Left lung (tissue), 10 donors: ENCODE measurements around the gene TP53I13. TPM values are rescaled to one million over a fixed set of nuclear protein-coding genes. Genes with fewer than 3 reads are reported as not detected.
A peak's percentile ranks its signal among the peaks of the same experiment; 100 is the strongest.

Source experiments
- ATAC-seq: fragments of 200-7000 bp; cut with Tn5 transposase; one replicate; pipeline ENCODE4 v1.9.1; 2020; ENCODE audit warnings: moderate library complexity
- DNase-seq, 4 donors: peaks; one replicate each; pipeline ENCODE4 v3.0.0-alpha.2; 2013 to 2020
- H3K27ac ChIP-seq, 2 donors: fragments of 200-600 bp; sonication (generic) in 1 of 2; one replicate each; pipeline versions ENCODE4 v1.5.0 to v1.8.0; 2020 to 2021
- H3K27me3 ChIP-seq, 2 donors: fragments of 200-600 bp; sonication (generic) in 1 of 2; one replicate each; pipeline versions ENCODE4 v1.5.0 to v1.8.0; 2020 to 2021
- H3K36me3 ChIP-seq, 2 donors: fragments of 200-600 bp; sonication (generic) in 1 of 2; one replicate each; pipeline versions ENCODE4 v1.5.0 to v1.8.0; 2020 to 2021
- H3K4me1 ChIP-seq, 2 donors: fragments of 200-600 bp; one replicate each; pipeline ENCODE4 v1.8.0; 2021
- H3K4me3 ChIP-seq, 2 donors: fragments of 200-600 bp; sonication (generic) in 1 of 2; one replicate each; pipeline versions ENCODE4 v1.5.0 to v1.8.0; 2020 to 2021; ENCODE audit warnings: mild to moderate bottlenecking in 1 of 2
- H3K9me3 ChIP-seq, 2 donors: fragments of 200-600 bp; sonication (generic) in 1 of 2; one replicate each; pipeline versions ENCODE4 v1.5.0 to v1.8.0; 2020 to 2021
- CTCF ChIP-seq, 2 donors: fragments of 200-600 bp; sonication (generic) in 1 of 2; IDR thresholded peaks; one replicate each; pipeline versions ENCODE4 v1.5.0 to v1.8.0; 2021; ENCODE audit warnings: antibody characterized with exemption in 2 of 2
- intact Hi-C, 2 donors: fragments of 100-400 bp; cut with DNase I; formaldehyde crosslinking; loops; one replicate each; pipeline versions ENCODE4 v1.11.2 to v1.14.2; 2022
- polyA plus RNA-seq, 6 donors: library from polyadenylated mRNA; unstranded; fragments of 120-200 nt; gene quantifications; one replicate each; pipeline ENCODE4 v1.2.1, GENCODE V29; 2013; ENCODE audit not compliant: insufficient read length in 6 of 6
- total RNA-seq, 2 donors: library from RNA; stranded (reverse); fragmentation: NEBNext Ultra II Directional; extraction: Animal tissue kit (Norgen Biotek cat#: 25700); gene quantifications; one replicate each; pipeline ENCODE4 v1.2.1, GENCODE V29; 2021
- donor health status: DM: no; HTN: yes; CAD: no.
- donor health status: DM: no; HTN: no; CAD: no.

TP53I13 gene
- total and polyA plus RNA-seq, 8 donors = 24.8 to 58.5 (median 32.5) TPM

DNA sequence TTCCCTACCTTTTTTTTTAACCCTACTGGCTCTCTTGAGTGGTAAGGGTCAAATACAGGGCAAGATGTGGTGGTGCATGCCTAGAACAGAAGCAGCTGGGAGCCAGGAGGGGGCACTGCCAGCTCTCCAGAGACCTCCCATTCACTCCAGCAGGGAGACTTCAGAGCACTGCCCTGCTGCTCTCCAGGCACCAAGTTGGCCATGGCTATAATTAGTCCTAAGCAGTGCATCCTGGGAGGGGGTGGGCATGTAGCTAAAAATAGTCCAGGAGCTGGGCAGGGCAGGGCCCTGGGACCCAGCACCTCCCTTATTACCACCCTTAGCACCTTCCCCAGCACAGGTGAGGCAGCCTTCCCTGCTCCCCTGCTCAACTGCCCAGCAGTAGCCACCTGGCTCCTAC lies 50.8 kb downstream of the TP53I13 start:
- Histone ChIP-seq H3K27ac (no peak overlapping the region), H3K36me3 (no peaks in the 10 kb centered on the region), H3K27me3 (peaks cover 0 to 67% of the 10 kb centered on the region in 2 donors), H3K4me1 (peaks cover 23 to 60% of the 10 kb centered on the region in 2 donors), H3K9me3 (no peaks in the 10 kb centered on the region), H3K4me3 (no peak overlapping the region)
- DNase-seq (peak in 2 of 4 donors; percentile 18 to 34), ATAC-seq (no peak)
- intact Hi-C loops = no loop called here
- TF ChIP-seq CTCF (IDR thresholded peaks at IDR 0.05) = no peak

- Histone ChIP-seq H3K36me3 (peaks cover 0 to 2% of the 10 kb centered on the region in 2 donors), H3K27me3 (peaks cover 0 to 57% of the 10 kb centered on the region in 2 donors), H3K27ac (no peak overlapping the region), H3K4me3 (no peak overlapping the region), H3K4me1 (peaks cover 23 to 50% of the 10 kb centered on the region in 2 donors), H3K9me3 (no peaks in the 10 kb centered on the region)
- no peak for ATAC-seq
- DNase-seq = peak in 1 of 4 donors; percentile 47
- TF ChIP-seq CTCF (IDR thresholded peaks at IDR 0.05) = no peak
- intact Hi-C loops = no loop called here
Observed at GRCh38 chr17:29620271-29620670, 51.8 kb downstream of the TP53I13 start.

DNA sequence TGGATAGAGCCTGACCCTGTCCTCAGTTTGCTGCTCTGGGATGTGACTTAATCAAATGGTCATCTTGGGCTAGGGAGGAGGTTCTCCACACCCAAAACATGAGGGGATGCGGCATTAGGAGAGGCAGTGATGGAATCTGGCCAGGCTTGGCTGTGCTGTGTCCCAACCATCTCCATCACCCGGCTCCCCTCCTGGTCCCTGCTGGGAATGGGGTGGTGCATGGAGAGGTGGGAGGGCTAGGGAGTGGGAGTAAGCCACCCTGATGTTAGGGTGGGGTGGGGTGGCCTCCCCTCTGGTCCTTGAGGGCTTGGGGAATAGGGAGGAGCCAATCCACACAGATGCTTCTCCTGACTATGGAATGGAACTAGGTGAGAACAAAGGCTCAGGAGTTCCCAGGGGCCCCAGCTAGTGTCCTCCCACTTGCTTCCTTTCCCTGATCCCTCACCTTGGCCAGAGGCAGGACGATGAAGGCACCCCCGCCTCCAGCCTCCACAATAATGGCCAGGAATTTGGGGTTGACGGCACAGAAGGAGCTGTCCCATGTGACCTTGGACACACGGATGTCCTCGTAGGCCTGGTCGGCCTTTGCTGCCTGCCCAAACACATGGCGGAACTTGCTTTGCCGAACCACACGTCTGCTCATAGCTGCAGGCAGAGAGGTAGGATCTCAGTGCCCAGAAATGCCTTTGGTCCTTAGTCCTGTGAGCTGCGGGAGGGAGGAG lies 52.4 kb downstream of the TP53I13 start:
- ATAC-seq = no peak
- H3K27ac ChIP-seq = no peak overlapping the region

DNA sequence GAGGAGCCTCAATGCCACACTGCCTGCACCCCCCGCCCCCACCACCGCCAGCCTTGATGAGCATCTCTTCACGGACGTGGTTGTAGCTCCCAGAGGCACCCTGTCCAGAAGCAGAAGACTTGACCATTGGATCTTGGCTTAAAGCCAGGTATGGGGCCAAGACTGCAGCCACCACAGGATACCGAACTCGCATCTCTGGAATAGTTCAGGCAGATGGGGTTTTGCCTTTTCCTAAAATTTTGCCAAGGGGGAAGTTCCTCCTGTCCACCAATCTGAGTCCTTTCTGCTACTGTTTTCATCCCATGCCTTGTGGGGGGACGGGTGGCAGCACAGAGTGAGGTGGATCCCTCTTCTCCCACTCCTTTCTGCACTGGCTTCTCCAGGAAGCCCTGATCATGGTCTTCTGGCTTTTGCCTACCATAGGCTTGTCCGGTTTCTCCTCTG lies 53.3 kb downstream of the TP53I13 start:
- Histone ChIP-seq H3K27ac (no peak overlapping the region), H3K4me1 (peaks cover 12 to 35% of the 10 kb centered on the region in 2 donors), H3K4me3 (peak overlapping the region in 1 of 2 donors; percentile 53), H3K27me3 (peaks cover 0 to 42% of the 10 kb centered on the region in 2 donors), H3K9me3 (no peaks in the 10 kb centered on the region), H3K36me3 (peaks cover 0 to 8% of the 10 kb centered on the region in 2 donors)
- no peak for TF ChIP-seq CTCF (IDR thresholded peaks at IDR 0.05)
- ATAC-seq (no peak), DNase-seq (peak in 1 of 4 donors; percentile 25)
- intact Hi-C loops = no loop called here

More for the DNA sequence above, 52.4 kb downstream of the TP53I13 start:
- DNase-seq = peak in 1 of 4 donors; percentile 55
- Histone ChIP-seq H3K36me3 (peaks cover 0 to 8% of the 10 kb centered on the region in 2 donors), H3K27me3 (peaks cover 0 to 50% of the 10 kb centered on the region in 2 donors), H3K4me3 (no peak overlapping the region), H3K4me1 (peaks cover 20 to 43% of the 10 kb centered on the region in 2 donors), H3K9me3 (no peaks in the 10 kb centered on the region)
- intact Hi-C loops = no loop called here
- TF ChIP-seq CTCF (IDR thresholded peaks at IDR 0.05) = no peak

Other genes starting within 250 kb of the TP53I13 start
- gene TAOK1, start 178.3 kb upstream of the TP53I13 start, total RNA-seq = 10 to 100 TPM; 58.5 to 66.0 TPM
- 10 to 100 TPM; 43.4 to 47.8 (median 45.8) TPM for gene TAOK1, start 178.3 kb upstream of the TP53I13 start, polyA plus RNA-seq
- 10 to 100 TPM; 10.9 to 11.3 TPM for gene ABHD15, start 1.7 kb upstream of the TP53I13 start, total RNA-seq
- gene ABHD15, start 1.7 kb upstream of the TP53I13 start, polyA plus RNA-seq = 1 to 10 TPM; 3.0 to 5.0 (median 3.7) TPM
- 10 to 100 TPM; 40.3 to 48.3 TPM for gene GIT1, start 20.9 kb downstream of the TP53I13 start, total RNA-seq
- gene GIT1, start 20.9 kb downstream of the TP53I13 start, polyA plus RNA-seq = 10 to 100 TPM; 38.7 to 57.3 (median 40.7) TPM
- 10 to 100 TPM in 1 of 2 donors, 1 to 10 TPM in 1; 8.8 to 10.2 TPM for gene ANKRD13B, start 24.4 kb downstream of the TP53I13 start, total RNA-seq
- 10 to 100 TPM in 3 of 6 donors, 1 to 10 TPM in 3; 7.7 to 14.3 (median 9.6) TPM for gene ANKRD13B, start 24.4 kb downstream of the TP53I13 start, polyA plus RNA-seq
- 1 to 10 TPM; 3.8 to 3.9 TPM for gene CORO6, start 54.2 kb downstream of the TP53I13 start, total RNA-seq
- gene CORO6, start 54.2 kb downstream of the TP53I13 start, polyA plus RNA-seq = 1 to 10 TPM; 3.9 to 6.9 (median 5.0) TPM